ENCODE measurements around the gene RPS6KA5. TPM values are rescaled to one million over a fixed set of nuclear protein-coding genes. Genes with fewer than 3 reads are reported as not detected.
"Not testable (repeated sequence)": the region's sequence is repeated elsewhere in the genome, so short reads cannot be mapped to it uniquely, and the experiment has no call there.

Gene RPS6KA5
- total RNA-seq, 1 donor from 2014 or later, result 14.6 TPM

DNA sequence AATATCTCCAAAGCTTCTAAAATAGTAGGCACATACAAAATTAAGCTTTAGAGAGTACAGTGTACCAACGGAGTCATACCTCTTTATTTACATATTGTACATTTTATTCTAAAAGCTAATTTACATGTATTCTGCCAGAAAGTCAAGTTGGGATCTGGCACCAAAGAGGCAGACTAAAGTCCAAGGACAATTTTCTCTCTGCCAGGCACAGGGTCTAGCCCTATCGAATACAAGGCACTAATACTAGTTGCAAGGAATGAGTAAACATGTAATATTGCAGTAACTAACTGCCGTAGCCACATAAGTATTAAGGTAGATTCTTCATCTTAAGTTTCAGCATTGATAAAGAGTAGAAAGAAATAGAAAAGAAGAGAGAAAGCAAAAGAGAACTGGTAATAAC, 93.9 kb downstream of the RPS6KA5 start:
- no peak for ATAC-seq (ENCODE audit: poor library complexity)
- no peak for DNase-seq
- intact Hi-C loops (cut with DNase I), result no loop called here

DNA sequence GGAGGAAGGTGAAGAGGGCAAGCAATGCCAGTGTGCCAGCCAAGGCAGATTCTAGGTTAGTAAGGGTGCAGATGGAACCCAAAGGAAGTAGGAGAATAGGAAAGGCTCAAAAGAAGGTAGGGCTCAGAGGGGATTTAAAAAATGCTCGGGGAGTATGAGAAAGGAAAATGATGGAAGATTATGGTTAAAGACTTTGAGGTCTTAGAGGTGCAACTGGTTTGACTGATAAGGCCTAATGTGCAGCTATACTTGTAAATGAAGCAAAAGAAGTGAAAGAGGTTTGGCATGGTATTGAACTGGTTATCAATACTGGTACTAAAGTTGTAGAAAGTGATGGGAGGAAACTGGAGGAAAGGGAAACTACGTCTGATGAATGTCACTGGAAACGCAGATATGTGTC, 94.7 kb downstream of the RPS6KA5 start:
- intact Hi-C loops (cut with DNase I), result no loop called here
- DNase-seq (no peak), ATAC-seq (ENCODE audit: poor library complexity) (no peak)

DNA sequence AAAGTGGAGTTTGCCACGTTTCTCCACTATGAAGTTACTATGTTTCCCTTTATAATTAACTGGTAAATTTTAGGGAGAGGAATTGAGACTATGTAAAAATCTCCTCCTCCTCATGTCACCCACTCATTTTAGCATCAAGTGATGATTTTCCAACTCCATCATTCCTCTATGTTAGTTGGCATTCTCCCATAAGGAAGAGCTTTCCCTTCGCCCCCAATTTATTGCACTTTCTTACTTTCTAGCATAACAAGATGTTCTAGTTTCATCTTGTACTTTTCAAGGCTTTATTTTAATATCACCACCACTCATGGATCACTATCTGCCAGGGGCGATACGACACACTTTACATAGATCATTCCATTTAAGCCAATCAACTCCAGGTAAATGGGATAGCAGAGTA, 97.1 kb downstream of the RPS6KA5 start:
- no peak for ATAC-seq (ENCODE audit: poor library complexity)
- intact Hi-C loops (cut with DNase I), result no loop called here

DNA sequence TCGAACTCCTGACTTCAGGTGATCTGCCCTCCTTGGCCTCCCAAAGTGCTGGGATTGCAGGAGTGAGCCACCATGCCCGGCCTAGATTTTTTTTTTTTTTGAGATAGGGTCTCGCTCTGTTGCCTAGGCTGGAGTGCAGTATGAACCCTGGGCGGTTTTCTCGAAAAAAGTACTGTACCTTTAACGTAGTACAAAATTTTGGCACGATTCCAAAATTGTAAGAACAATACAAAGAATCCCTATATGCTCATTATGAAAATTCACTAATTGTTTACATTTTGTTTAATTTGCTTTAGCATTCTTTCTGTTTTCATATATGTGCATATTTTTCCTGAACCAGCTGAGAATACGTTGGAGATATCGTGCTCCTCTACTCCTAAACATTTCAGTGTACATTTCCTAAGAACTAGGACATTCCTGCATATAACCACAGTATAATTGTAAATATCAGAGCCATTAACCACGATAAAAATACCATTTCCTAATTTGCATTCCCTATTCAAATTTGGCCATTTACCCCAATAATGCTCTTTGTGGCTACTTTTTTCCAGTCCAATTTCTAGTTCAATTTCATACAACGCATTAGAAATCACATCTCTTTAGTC, 97.8 kb downstream of the RPS6KA5 start:
- no peak for ATAC-seq (ENCODE audit: poor library complexity)
- DNase-seq, result no peak
- intact Hi-C loops (cut with DNase I), result no loop called here

More for the DNA sequence above, 97.1 kb downstream of the RPS6KA5 start:
- DNase-seq, result no peak

DNA sequence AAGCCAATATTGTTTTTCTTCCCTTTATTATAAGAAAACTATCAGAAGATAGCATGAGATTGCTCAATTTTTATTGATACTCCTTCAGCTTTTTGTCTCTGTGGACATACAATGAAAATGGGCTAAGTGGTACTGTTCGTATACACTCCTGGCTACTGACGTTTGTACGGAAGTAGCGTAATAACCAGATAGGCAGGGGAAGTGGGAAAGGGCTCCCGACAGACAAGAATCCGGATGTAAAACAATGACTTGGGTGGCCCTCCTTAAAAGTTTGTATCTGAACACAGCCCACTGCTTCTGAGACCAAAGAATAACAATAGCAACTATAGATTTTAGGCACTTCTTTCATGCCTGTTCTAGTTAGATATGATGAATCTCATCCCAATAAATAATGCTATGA, 99.6 kb downstream of the RPS6KA5 start:
- DNase-seq (no peak), ATAC-seq (ENCODE audit: poor library complexity) (no peak)
- intact Hi-C loops (cut with DNase I), result no loop called here

DNA sequence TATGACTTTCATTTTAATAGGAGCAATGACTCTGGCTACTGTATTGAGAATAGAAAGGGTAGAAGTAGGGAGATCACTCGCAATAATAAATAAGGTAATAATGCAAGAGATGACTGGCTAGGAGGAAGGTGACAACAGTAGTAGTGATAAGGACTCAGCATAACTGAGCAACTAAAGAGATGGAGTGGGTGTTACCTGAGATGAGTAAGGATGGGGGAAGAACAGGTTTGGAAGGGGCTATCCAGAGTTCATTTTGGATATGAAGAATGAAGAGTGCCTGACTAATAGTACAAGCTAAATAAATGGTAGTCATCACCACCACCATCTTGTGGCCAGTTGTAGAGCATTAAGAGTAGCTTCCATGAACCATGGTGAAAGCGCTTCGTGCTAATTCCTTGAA, 101.1 kb downstream of the RPS6KA5 start:
- no peak for ATAC-seq (ENCODE audit: poor library complexity)
- no peak for DNase-seq
- intact Hi-C loops (cut with DNase I), result no loop called here

DNA sequence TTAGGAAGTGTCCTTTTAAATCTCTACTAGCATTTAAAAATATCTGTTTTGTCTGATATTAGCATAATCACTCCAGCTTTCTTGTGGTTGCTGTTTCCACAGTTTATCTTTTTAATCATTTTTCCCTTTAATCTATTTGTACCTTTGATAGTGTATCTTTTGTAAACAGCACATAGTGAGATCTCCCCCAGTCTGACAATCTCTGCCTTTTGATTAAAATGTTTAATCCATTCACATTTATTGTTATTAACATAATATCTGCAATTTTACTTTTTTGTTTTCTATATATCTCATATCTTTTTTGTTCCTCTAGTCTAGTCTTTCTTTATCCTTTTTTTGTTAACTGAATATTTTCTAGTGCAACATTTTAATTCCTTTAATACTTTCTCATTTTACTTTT, 104.2 kb downstream of the RPS6KA5 start:
- intact Hi-C loops (cut with DNase I), result no loop called here
- no peak for DNase-seq
- ATAC-seq (ENCODE audit: poor library complexity), result no peak

DNA sequence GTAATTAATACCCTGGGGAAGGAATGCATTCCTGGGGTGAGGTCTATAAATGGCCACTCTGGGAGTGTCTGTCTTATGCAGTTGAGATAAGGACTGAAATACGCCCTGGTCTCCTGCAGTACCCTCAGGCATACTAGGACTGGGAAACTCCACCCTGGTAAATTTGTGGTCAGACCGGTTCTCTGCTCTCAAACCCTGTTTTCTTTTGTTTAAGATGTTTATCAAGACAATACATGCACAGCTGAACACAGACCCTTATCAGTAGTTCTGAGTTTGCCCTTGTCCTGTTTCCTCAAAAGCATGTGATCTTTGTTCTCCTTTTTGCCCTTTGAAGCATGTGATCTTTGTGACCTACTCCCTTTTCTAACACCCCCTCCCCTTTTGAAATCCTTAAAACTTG, 106.8 kb downstream of the RPS6KA5 start:
- DNase-seq; ATAC-seq (ENCODE audit: poor library complexity); intact Hi-C loops (cut with DNase I): not testable (repeated sequence)

DNA sequence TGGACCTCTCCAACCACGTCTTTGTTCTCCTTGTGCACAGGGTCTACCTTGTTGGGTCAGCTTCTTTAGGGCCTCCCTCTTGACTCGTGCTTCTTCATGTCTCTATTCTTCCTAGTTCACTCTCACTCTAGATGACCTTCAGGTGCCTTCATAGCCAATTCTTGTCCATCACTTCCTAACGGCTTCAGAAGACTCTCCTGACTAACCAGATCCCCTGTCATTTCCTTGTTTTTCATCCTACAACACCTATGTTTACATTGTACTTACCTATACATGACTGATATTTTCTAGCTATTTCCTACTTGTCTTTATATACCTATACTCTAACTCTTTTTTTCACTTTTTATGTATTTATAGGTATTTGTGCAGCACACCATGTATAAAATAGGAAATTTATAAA, 117.1 kb downstream of the RPS6KA5 start:
- no peak for ATAC-seq (ENCODE audit: poor library complexity)
- intact Hi-C loops (cut with DNase I), result no loop called here
- no peak for DNase-seq

DNA sequence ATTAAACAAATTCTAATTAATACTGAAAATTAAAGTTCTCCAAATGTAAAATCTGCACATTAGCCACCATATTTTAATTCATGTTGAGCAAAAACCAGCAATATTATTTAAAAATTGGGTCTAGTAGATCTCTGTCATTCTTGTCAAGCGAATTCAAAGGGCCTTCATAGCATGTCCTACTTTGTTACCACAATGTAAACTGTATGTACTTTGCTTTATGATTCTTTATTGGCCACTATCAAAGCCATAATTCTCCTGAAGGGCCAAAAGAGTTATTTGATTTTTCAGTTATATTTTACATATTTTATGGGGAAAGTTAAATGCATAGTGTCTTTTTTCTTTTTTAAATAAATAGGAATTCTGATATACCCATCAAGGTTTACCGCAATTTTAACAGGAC, 117.9 kb downstream of the RPS6KA5 start:
- intact Hi-C loops (cut with DNase I), result no loop called here
- ATAC-seq (ENCODE audit: poor library complexity) (no peak), DNase-seq (no peak)

DNA sequence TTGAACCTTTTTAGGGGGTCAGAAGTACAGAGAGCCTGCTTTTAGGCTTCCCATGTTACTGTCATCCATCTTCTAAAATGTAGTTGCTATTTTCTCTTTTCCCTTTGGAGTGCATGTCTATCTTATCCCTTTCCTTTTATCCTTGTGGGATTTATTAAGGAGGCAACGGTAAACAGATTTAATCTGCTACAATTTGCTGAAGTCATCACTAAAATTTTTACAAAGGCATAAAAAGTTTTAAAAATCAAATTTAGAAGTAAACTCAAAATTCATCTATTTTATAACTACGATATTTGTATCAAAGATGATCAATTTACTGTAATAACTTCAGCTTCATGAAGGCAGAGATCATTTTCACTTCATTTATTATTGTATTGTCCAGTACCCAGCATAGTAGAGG, 118.7 kb downstream of the RPS6KA5 start:
- ATAC-seq (ENCODE audit: poor library complexity) (no peak), DNase-seq (no peak)
- intact Hi-C loops (cut with DNase I), result no loop called here

DNA sequence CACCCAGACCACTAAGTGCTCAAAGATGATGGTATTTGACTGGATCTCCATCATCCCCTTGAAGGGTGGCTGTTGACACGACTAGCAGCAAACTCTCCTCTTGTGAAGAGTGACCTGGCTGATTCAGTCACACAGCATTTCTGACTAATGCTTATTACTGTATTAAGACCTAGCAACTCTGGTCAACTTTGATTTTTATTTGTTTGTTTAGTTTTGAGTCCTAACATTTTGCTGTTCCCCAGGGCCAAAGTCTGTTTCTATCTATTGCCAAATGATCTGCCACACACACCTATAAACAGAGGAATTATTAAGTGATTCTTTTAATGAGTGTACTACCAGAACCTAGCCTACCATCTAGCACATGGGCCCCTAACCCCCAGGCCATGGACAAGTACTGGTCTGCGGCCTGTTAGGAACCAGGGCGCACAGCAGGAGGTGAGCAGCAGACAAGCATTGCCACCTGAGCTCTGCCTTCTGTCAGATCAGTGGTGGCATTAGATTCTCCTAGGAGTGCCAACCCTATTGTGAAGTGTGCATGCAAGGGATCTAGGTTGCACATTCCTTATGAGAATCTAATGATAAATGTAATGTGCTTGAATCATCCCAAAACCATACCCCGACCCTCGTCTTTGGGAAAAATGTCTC, 120.0 kb downstream of the RPS6KA5 start:
- no peak for ATAC-seq (ENCODE audit: poor library complexity)
- intact Hi-C loops (cut with DNase I), result no loop called here
- DNase-seq, result no peak

DNA sequence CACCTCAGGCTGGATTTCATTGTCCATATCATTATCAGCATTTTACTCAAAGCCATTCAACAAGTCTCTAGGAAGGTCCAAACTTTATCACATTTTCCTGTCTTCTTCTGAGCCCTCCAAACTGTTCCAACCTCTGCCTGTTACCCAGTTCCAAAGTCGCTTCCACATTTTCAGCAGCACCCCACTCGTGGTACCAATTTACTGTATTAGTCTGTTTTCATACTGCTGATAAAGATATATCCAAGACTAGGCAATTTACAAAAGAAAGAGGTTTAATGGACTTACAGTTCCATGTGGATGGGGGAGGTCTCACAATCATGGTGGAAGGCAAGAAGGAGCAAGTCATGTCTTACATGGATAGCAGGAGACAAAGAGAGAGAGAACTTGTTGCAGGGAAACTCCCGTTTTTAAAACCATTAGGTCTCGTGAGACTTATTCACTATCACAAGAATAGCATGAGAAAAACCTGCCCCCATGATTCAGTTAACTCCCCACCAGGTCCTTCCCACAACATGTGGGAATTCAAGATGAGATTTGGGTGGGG, 121.1 kb downstream of the RPS6KA5 start:
- intact Hi-C loops (cut with DNase I); ATAC-seq (ENCODE audit: poor library complexity): not testable (repeated sequence)

DNA sequence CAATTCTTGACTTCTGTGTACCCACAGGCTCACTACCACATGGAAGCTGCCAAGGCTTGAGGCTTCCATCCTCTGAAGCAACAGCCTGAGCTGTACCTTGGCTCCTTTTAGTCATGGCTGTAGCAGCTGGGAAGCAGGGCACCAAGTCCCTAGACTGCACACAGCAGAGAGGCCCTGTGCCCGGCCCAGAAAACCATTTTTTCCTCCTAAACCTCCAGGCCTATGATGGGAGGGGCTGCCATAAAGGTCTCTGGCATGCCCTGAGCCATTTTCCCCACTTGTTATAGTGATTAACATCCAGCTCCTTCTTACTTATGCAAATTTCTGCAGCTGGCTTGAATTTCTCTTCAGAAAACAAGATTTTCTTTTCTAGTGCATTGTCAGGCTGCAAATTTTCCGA, 121.8 kb downstream of the RPS6KA5 start:
- no peak for ATAC-seq (ENCODE audit: poor library complexity)
- intact Hi-C loops (cut with DNase I), result no loop called here
- DNase-seq, result no peak

More for the DNA sequence above, 121.1 kb downstream of the RPS6KA5 start:
- not testable (repeated sequence) for DNase-seq

DNA sequence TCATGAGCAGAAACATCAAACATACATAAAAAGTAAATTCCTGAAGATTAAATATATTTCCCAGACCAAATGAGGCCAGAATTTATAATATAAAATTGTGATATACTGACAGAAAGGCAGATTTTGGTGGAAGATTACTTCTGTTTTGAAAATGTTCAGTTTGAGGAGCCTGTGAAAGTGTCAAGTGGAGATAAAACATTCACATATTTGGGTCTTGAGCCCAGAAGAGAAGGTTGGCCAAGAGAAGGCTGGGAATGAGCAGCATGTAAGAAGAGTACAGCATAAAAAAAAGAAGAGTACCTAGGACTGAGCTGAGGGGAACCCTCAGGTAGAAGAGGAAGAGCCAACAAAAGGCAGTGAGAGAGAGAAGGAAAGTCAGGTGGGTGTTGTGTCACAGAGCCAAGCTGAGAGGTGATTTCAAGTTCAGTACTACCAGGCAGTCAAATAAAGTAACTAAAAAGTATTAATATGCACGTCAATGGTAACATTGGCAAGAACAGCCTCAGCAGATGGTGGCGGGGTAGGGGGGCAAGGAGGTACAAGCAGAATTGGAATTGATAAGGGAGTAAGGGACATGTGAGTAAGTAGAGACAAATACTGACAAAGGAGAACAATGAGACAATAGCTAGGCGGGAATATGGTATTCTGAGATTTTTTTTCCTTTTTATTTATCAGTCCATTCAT, 123.5 kb downstream of the RPS6KA5 start:
- DNase-seq (no peak), ATAC-seq (ENCODE audit: poor library complexity) (no peak)
- intact Hi-C loops (cut with DNase I), result no loop called here

DNA sequence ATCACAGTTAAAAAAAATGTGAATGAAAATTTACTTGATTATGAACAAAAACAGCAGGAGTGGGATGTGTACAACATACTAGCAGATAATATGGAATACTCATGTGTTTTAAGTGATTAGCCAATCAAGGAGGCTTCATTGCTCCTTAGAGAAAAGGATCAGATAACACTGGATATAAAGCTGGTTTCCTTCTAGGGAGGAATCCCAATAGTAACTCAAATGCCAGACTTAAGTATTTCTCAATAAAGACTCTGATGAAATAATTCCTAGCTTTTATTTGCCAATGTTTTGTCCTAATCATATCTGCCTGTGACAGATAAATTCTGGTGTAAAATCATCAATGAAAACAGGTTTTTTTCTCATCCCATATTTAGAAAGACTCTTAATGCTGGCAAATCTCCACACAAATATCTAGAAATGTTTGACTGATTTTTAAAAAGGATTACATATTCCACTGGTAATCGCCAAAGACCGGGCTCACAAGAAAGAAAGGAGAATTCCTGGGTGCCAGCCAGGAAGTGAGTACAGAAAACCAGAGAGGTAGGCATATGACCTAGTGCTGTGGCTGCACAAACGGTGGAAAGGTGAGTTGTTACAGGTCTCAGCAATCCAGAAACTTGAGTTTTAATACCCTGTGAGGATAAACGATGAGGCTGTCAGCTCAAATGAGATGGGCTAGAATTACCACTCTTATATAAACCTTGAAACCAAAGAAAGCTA, 135.7 kb downstream of the RPS6KA5 start:
- ATAC-seq (ENCODE audit: poor library complexity) (no peak), DNase-seq (no peak)

DNA sequence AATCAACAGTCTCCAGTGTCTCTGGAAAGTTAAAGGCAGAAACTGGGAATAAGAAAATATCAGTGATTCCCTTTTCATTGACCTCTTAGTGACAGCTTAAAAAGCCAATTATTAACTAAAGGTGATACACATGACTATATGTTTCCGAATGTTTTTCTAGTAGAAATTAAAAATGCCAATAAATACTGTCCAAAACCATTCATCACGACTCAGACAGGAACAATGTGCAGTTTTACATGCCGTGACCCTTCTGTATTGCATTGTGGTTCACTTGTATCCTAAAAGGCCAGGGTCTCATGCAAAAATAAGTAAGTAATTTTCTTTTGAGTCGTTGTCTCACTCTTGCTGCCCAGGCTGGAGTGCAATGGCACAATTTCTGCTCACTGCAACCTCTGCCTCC, 138.3 kb downstream of the RPS6KA5 start:
- no peak for DNase-seq
- intact Hi-C loops (cut with DNase I), result no loop called here
- ATAC-seq (ENCODE audit: poor library complexity), result no peak

More for the DNA sequence above, 135.7 kb downstream of the RPS6KA5 start:
- intact Hi-C loops (cut with DNase I), result no loop called here

DNA sequence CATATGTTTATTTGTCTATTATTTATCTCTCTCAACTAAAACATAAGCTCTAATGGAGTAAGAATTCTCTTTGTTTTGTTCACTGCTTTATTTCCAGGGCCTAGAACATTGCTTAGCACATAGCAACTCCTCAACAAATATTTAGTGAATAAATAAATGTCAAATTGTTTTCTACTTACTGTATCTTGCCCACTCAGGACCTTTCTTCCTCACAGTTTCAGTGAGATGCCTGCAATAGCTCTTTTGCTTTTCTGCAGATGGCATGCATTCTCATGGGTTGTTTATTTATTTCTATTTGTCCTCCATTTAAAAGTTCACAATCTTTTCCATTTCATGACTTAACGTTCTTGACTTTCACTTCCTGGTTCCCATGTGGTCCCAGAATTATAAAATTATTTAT, 149.3 kb downstream of the RPS6KA5 start:
- DNase-seq, result no peak
- intact Hi-C loops (cut with DNase I), result no loop called here
- no peak for ATAC-seq (ENCODE audit: poor library complexity)

DNA sequence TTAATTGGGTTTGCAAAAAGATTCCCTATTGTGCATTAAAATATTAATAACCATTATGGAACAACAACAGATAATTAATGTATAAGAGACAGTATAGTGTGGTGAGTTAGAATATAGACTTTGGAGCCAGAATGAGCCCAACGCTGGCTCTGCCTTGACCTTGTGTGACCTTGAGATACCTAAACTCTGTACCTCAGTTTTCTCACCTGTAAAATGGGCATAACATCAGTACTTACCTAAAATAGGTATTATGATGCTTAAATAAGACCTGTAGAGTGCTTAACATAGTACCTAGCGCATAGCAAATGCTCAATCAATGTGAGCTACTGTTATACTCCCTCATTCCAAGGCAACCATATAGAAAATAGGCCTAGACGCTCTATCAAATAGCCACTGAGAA, 153.3 kb downstream of the RPS6KA5 start:
- DNase-seq (no peak), ATAC-seq (ENCODE audit: poor library complexity) (no peak)
- intact Hi-C loops (cut with DNase I), result no loop called here

All from Right ventricle myocardium superior (tissue), 1 donor.